HepG2 (cell line): Measurements from ENCODE around the gene MCF2L. TPM values are rescaled to one million over a fixed set of nuclear protein-coding genes. Genes with fewer than 3 reads are reported as not detected.

Experiments used
- ATAC-seq: fragments of 200-7000 bp; cut with Tn5 transposase; 3 replicates; pipeline ENCODE4 v1.9.1; 2020; ENCODE audit warnings: mild to moderate bottlenecking, moderate library complexity
- BruUV-seq: library from RNA; stranded (reverse); fragments of 400-500 nt; replicated peaks from 2 replicates; lab custom pipeline; 2021; lab: Mats Ljungman, UMichigan
- CTCF ChIA-PET: fragments of 300-600 bp; formaldehyde crosslinking; extraction: SDS; loops from one replicate; lab custom pipeline; 2021; ENCODE audit warnings: low total read pairs, inconsistent platforms, low intra/inter-chr PET ratio; lab: Yijun Ruan, JAX
- POLR2A ChIA-PET: fragments of 350-600 bp; sonication (Branson Sonifier 250); formaldehyde crosslinking; loops from one replicate; lab custom pipeline; 2020; ENCODE audit warnings: antibody characterized with exemption, inconsistent platforms; lab: Yijun Ruan, JAX
- DNase-seq: peaks from one replicate; pipeline ENCODE4 v3.0.0-alpha.2; 2015; ENCODE audit warnings: low spot score
- FAIRE-seq: peaks from 3 replicates; lab custom pipeline; 2011; peaks lifted over from hg19 to GRCh38; lab: Jason Lieb, UNC
- H2AFZ ChIP-seq: one replicate; pipeline ENCODE4 v1.6.1; 2011; ENCODE audit warnings: low read length, inconsistent platforms
- H3K27ac ChIP-seq: fragments of 300-600 bp; 3 replicates; pipeline ENCODE4 v1.8.0; 2011; ENCODE audit warnings: mixed run types, mild to moderate bottlenecking, mixed read lengths, low read length, inconsistent platforms; ENCODE audit not compliant: insufficient read depth; ENCODE audit errors: extremely low read length
- H3K27me3 ChIP-seq, 2 experiments: fragments of 200-600 bp in 1 of 2; 2 replicates in 1 of 2; 3 replicates in 1 of 2; pipeline versions ENCODE4 v1.6.0 to v1.8.0; 2011; ENCODE audit warnings: low read length in 2 of 2, mild to moderate bottlenecking in 2 of 2, moderate library complexity in 2 of 2, inconsistent platforms in 1 of 2; ENCODE audit not compliant: insufficient read depth in 2 of 2, control insufficient read depth in 1 of 2
- H3K36me3 ChIP-seq, 2 experiments: fragments of 200-600 bp in 1 of 2; replicated peaks in 1 of 2; 2 replicates in 1 of 2; 3 replicates in 1 of 2; pipeline versions ENCODE4 v1.5.1 to v1.8.0; 2011; ENCODE audit warnings: low read length in 2 of 2, inconsistent platforms in 1 of 2; ENCODE audit not compliant: insufficient read depth in 2 of 2, control insufficient read depth in 1 of 2
- H3K4me1 ChIP-seq: 2 replicates; pipeline ENCODE4 v1.5.1; 2012; ENCODE audit warnings: low read length, inconsistent platforms; ENCODE audit not compliant: insufficient read depth
- H3K4me2 ChIP-seq: 2 replicates; pipeline ENCODE4 v1.6.0; 2011; ENCODE audit warnings: low read depth, low read length, inconsistent platforms
- H3K4me3 ChIP-seq, 3 experiments: fragments of 200-600 bp in 1 of 3; sonication (generic), shearing (Covaris generic) in 1 of 3; replicated peaks in 1 of 3; 2 replicates each; pipeline ENCODE4 v1.5.1; 2011 to 2016; ENCODE audit warnings: low read length in 3 of 3, inconsistent platforms in 2 of 3, low read depth in 2 of 3, mild to moderate bottlenecking in 2 of 3, control low read depth in 1 of 3, mixed read lengths in 1 of 3; ENCODE audit not compliant: insufficient read depth in 1 of 3
- H3K79me2 ChIP-seq: one replicate; pipeline ENCODE4 v1.6.1; 2011; ENCODE audit warnings: low read length, inconsistent platforms; ENCODE audit not compliant: insufficient read depth
- H3K9ac ChIP-seq: 2 replicates; pipeline ENCODE4 v1.6.0; 2011; ENCODE audit warnings: mild to moderate bottlenecking, low read depth, low read length, inconsistent platforms; ENCODE audit not compliant: insufficient read depth
- H3K9me3 ChIP-seq: 2 replicates; pipeline ENCODE4 v1.5.1; 2012; ENCODE audit warnings: mild to moderate bottlenecking, low read length
- H4K20me1 ChIP-seq: 2 replicates; pipeline ENCODE4 v1.6.0; 2011; ENCODE audit warnings: inconsistent platforms, mild to moderate bottlenecking, low read length, moderate library complexity; ENCODE audit not compliant: insufficient read depth
- AGO2 ChIP-seq: fragments of 200-400 bp; formaldehyde crosslinking; optimal IDR thresholded peaks from 2 replicates; pipeline ENCODE3; 2017; ENCODE audit warnings: mild to moderate bottlenecking, low read depth, low read length, moderate library complexity
- ATM ChIP-seq: fragments of 450-650 bp; IDR thresholded peaks from 2 replicates; pipeline ENCODE4 v1.7.1; 2017; ENCODE audit warnings: mild to moderate bottlenecking, borderline replicate concordance
- CAMTA2 ChIP-seq: sonication (generic); formaldehyde crosslinking; IDR thresholded peaks from 2 replicates; pipeline ENCODE4 v1.4.0; 2020; ENCODE audit warnings: mild to moderate bottlenecking, missing genetic modification reagents, borderline replicate concordance
- FIP1L1 ChIP-seq: fragments of 200-400 bp; formaldehyde crosslinking; IDR thresholded peaks from 2 replicates; pipeline ENCODE4 v1.6.1; 2018; ENCODE audit warnings: low read depth, mild to moderate bottlenecking, low read length, moderate library complexity, borderline replicate concordance; ENCODE audit not compliant: insufficient read depth
- HES4 ChIP-seq: sonication (generic); formaldehyde crosslinking; IDR thresholded peaks from 2 replicates; pipeline ENCODE4 v1.9.0; 2021; ENCODE audit warnings: mild to moderate bottlenecking, missing genetic modification reagents, borderline replicate concordance
- HIVEP1 ChIP-seq: sonication (generic); formaldehyde crosslinking; IDR thresholded peaks from 2 replicates; pipeline ENCODE4 v1.4.0; 2020; ENCODE audit warnings: mild to moderate bottlenecking, missing genetic modification reagents
- IRF9 ChIP-seq: sonication (generic); formaldehyde crosslinking; IDR thresholded peaks from 2 replicates; pipeline ENCODE4 v1.8.0; 2022; ENCODE audit warnings: missing genetic modification reagents, mild to moderate bottlenecking, borderline replicate concordance
- KMT2A ChIP-seq: sonication (generic); formaldehyde crosslinking; IDR thresholded peaks from 2 replicates; pipeline ENCODE4 v1.4.0; 2020; ENCODE audit warnings: missing genetic modification reagents
- MXD1 ChIP-seq: sonication (generic); formaldehyde crosslinking; IDR thresholded peaks from 2 replicates; pipeline ENCODE4 v1.4.0; 2020; ENCODE audit warnings: mild to moderate bottlenecking, missing genetic modification reagents
- NCOA1 ChIP-seq: sonication (generic); formaldehyde crosslinking; IDR thresholded peaks from 2 replicates; pipeline ENCODE4 v1.9.0; 2021; ENCODE audit warnings: missing genetic modification reagents
- ZBTB7B ChIP-seq: sonication (generic); formaldehyde crosslinking; IDR thresholded peaks from 2 replicates; pipeline ENCODE4 v1.4.0; 2020; ENCODE audit warnings: missing genetic modification reagents
- ZNF546 ChIP-seq: sonication (generic); formaldehyde crosslinking; conservative IDR thresholded peaks from 2 replicates; pipeline ENCODE4 v1.8.1; 2023; ENCODE audit warnings: mild to moderate bottlenecking, missing genetic modification reagents
- ZNF589 ChIP-seq: sonication (generic); formaldehyde crosslinking; conservative IDR thresholded peaks from 2 replicates; pipeline ENCODE4 v1.8.0; 2022; ENCODE audit warnings: mild to moderate bottlenecking, moderate library complexity, missing genetic modification reagents
- ZNF597 ChIP-seq: sonication (generic); formaldehyde crosslinking; IDR thresholded peaks from 2 replicates; pipeline ENCODE4 v1.5.0; 2020; ENCODE audit warnings: missing genetic modification reagents
- ZNF639 ChIP-seq: conservative IDR thresholded peaks from 2 replicates; pipeline ENCODE4 v1.6.1; 2018; ENCODE audit warnings: missing genetic modification reagents
- ZNF761 ChIP-seq: sonication (generic); formaldehyde crosslinking; conservative IDR thresholded peaks from 2 replicates; pipeline ENCODE4 v1.4.0; 2020; ENCODE audit warnings: mild to moderate bottlenecking, missing genetic modification reagents
- ZNF776 ChIP-seq: sonication (generic); formaldehyde crosslinking; IDR thresholded peaks from 2 replicates; pipeline ENCODE4 v1.4.0; 2020; ENCODE audit warnings: mild to moderate bottlenecking, missing genetic modification reagents
- ZNF841 ChIP-seq: sonication (generic); formaldehyde crosslinking; IDR thresholded peaks from 2 replicates; pipeline ENCODE4 v1.8.1; 2023; ENCODE audit warnings: missing genetic modification reagents, borderline replicate concordance
- WGBS: methylation state at CpG from one replicate; pipeline ENCODE4 v1.1.6; 2017; ENCODE audit warnings: low lambda C conversion rate; 5-methylcytosine and 5-hydroxymethylcytosine counted together
- in situ Hi-C: cut with HindIII; loops from 2 replicates; pipeline ENCODE4 v1.10.0; 2017; ENCODE audit warnings: low pct_unique_long_range_greater_than_20kb; ENCODE audit not compliant: extremely low pct_ligation_motif_present
- intact Hi-C: fragments of 100-400 bp; cut with micrococcal nuclease; formaldehyde crosslinking; loops from one replicate; pipeline ENCODE4 v1.10.0; 2022; ENCODE audit not compliant: unreplicated experiment
- polyA plus RNA-seq, 8 experiments: library from polyadenylated mRNA; depleted of rRNA in 3 of 8; stranded (reverse) in 7 of 8; unstranded in 1 of 8; fragments of >200 nt; fragmentation: Illumina TruSeq in 4 of 8; extraction: Trizol in 4 of 8; gene quantifications; 2 replicates each; pipeline versions ENCODE4 v1.2.1 to v1.2.3, GENCODE V29; 2011 to 2016; ENCODE audit warnings: low read depth in 4 of 8, missing spikeins in 1 of 8, mixed read lengths in 1 of 8; ENCODE audit not compliant: insufficient read depth in 1 of 8
- total RNA-seq, 5 experiments: library from RNA; depleted of rRNA; stranded (reverse); fragments of >200 nt; fragmentation: Illumina TruSeq; extraction: Trizol; gene quantifications; 2 replicates each; pipeline ENCODE4 v1.2.3, GENCODE V29; 2016; ENCODE audit warnings: low read depth in 1 of 5
- TF ChIP-seq, protein P1 (sequence below): sonication (generic); formaldehyde crosslinking; IDR thresholded peaks from 2 replicates; pipeline ENCODE4 v1.5.0; 2020; ENCODE audit warnings: missing genetic modification reagents

MCF2L gene
- total and polyA plus RNA-seq, 2 of the 13 experiments (the other 11 are each of a cell fraction or from before 2014, with no cell fraction given): 19.4 to 28.4 TPM

GRCh38 chr13:112992931-112993680 lies 24.1 kb downstream of the MCF2L start:
- BruUV-seq: no TSS peak
- in situ Hi-C loops (no loop called here), intact Hi-C loops (no loop called here)
- Histone ChIP-seq H3K4me1 (peaks cover 24% of the 10 kb centered on the region), H3K4me3 (no peak overlapping the region), H3K27me3 (no peaks in the 10 kb centered on the region), H4K20me1 (peaks cover 3% of the 10 kb centered on the region; the same call in 1 of the 2 replicates)
- 95% methylated on average over 29 of the region's 31 CpGs for WGBS
- CTCF ChIA-PET: no interaction called here
- no peak for ATAC-seq
- TF ChIP-seq ZNF589 (CRISPR knock-in tag) (no peak), ZNF761 (CRISPR knock-in tag) (no peak), MXD1 (CRISPR knock-in tag) (no peak), ZNF639 (CRISPR knock-in tag) (no peak), KMT2A (CRISPR knock-in tag) (no peak), ZBTB7B (CRISPR knock-in tag) (no peak), HIVEP1 (CRISPR knock-in tag) (no peak), ZNF546 (CRISPR knock-in tag) (no peak), ZNF841 (CRISPR knock-in tag) (no peak), CAMTA2 (CRISPR knock-in tag) (no peak), AGO2 (no peak), HES4 (CRISPR knock-in tag) (no peak), NCOA1 (CRISPR knock-in tag) (no peak), ZNF776 (CRISPR knock-in tag) (no peak), FIP1L1 (no peak), IRF9 (CRISPR knock-in tag) (no peak), ZNF597 (CRISPR knock-in tag) (no peak), ATM (no peak)
- TF ChIP-seq, protein P1, sequence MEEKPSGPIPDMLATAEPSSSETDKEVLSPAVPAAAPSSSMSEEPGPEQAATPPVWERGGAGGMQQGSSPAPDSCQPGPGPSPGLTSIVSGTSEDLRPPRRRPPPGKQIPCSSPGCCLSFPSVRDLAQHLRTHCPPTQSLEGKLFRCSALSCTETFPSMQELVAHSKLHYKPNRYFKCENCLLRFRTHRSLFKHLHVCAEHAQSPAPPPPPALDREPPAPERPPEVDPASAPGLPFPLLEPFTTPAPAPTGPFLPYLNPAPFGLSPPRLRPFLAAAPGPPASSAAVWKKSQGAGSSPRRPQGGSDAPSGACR (CRISPR knock-in tag): no peak
- TF ChIP-seq, all 625 proteins: peak for 0
- H3K9me3 ChIP-seq: no peaks in the 10 kb centered on the region
- DNase-seq: no peak
- H3K36me3 ChIP-seq: peaks cover 4 to 12% of the 10 kb centered on the region in 2 experiments; a peak in 4 of 5 replicates
- H3K27ac ChIP-seq: no peak overlapping the region
- peaks cover 1% of the 10 kb centered on the region for H3K79me2 ChIP-seq
- POLR2A ChIA-PET: no interaction called here
- no peak for FAIRE-seq
- no peak overlapping the region for H3K4me2 ChIP-seq
- no peak overlapping the region for H3K9ac ChIP-seq
- no peak overlapping the region for H2AFZ ChIP-seq
